HG03558 (cell line): Measurements from ENCODE around the gene MSMB.
"Not testable (repeated sequence)": the region's sequence is repeated elsewhere in the genome, so short reads cannot be mapped to it uniquely, and the experiment has no call there.

Experiments
- ATAC-seq: cut with Tn5 transposase; IDR thresholded peaks from one replicate; pipeline ENCODE4 v1.9.1; 2021; ENCODE audit warnings: moderate number of reproducible peaks; ENCODE audit not compliant: unreplicated experiment; ENCODE audit errors: extremely low read depth

The MSMB gene

DNA sequence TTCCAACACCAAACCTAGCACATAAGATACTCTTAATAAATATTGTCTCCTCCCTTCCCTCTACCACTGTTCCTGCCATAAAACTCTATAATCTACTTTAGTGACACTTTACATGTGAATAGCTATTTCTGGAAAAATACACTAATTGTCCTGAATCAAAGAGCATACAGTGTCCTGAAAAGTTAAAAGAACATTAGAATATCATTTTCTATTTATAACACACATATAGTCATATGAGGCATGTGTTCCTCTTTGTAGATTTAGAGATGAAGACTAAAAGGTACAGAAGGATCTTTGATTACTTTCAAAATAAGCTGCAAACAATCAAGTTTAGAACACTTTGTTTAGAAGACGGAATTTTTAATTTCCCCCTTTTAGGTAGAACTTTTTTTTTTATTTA, 29.3 kb downstream of the MSMB start:
- ATAC-seq: no peak

DNA sequence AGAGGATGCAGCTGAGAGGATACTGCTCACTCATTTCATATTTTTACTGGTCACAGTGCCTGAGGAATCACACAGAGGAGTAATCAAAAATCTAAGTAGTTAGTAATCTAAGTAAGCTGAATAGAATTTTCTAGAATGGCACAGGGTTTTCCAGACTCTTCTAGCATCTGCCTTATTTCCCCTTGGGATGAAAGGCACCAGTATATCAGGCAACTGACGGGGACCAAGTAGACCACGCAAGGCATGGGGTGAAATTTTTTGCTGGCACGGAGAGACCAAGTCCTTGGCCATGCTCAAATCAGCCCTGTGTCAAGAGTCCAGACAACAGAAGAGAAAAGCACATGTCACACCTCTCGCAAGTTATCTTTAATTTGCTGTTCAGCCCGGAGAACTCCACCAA, 29.9 kb downstream of the MSMB start:
- no peak for ATAC-seq

DNA sequence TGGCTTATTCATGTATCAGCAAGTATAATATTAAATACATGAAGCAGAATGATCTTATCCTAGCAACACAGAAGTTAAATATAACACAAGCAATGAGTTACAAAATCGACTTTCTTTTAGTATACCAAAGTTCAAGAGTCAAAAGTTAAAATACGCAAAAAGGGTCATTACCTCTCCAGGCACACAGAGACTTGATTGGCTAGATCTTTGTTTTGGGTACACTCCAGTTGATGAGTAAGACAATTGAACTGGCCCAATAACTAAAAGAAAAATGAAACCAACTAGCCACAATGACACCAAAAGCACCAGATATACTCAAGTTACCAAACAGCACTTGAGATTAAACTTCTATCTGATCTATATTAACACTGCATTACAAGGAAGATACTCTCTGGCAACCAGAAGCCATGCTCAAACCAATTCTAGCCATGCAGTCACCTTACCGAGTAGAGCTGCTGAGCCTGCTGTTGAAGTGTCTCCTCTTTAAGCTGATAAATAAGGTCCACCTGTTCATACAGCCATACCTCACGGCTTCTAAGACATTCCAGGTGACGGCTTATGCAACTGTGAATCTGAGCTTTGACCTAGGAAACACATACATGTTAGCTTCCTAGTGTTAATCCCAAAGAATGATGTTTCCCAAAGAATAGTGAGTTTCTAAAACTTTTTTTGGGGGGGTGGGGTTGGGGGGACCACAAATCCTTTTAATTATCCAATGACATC, 31.2 kb downstream of the MSMB start:
- ATAC-seq: no peak

DNA sequence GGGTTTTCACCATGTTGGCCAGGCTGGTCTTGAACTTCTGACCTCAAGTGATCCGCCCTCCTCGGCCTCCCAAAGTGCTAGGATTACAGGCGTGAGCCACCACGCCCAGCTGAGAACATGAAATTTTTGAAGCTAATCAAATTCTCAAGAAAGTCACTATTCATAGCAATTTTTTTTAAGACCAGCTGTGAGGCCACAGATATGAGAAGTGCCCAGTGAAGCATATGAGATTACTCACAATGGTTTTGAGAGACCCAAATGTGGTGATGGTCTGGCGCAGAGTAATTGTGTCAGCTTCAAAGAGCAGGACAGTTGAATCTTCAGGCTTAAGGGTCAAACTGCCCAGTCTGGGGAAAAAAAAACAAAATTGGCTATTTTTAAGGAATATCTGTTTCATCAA, 31.9 kb downstream of the MSMB start:
- ATAC-seq: no peak

DNA sequence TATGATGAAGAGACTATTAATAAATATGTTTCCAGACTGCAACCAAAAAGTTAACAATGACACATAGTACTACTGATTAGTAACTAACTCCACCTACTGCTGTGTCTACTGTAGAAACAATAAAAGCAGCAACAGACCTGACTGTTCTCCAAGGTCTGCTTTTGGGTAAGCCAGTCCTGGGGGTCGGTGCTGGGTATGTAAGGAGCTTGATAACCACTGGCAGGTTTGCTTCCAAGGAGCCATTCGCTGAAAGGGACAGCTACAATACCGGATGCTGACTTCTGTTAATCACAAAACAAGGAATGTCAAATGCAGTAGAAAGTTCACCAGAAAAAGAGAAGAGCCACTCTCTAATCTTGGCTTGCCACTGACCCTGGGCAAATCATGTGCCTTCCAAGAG, 33.3 kb downstream of the MSMB start:
- no peak for ATAC-seq

DNA sequence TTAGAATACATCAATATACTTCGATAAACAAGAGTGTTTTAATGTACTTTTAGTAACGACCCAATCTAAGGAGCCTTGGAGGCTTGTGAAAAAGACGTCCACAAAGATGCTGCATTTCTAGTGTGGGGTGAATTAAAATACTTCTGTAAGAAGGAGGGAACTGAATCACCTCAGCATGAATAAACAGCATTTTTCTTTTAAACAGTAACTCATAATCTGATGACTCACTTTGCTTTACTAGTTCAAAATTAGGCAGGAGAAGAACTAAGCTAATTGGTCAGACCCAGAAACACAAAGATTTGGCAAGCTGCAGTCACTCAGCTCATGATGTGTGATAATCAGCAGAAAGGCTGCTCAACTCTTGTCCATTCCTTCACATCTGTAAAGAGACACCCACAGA, 39.9 kb downstream of the MSMB start:
- ATAC-seq: no peak

DNA sequence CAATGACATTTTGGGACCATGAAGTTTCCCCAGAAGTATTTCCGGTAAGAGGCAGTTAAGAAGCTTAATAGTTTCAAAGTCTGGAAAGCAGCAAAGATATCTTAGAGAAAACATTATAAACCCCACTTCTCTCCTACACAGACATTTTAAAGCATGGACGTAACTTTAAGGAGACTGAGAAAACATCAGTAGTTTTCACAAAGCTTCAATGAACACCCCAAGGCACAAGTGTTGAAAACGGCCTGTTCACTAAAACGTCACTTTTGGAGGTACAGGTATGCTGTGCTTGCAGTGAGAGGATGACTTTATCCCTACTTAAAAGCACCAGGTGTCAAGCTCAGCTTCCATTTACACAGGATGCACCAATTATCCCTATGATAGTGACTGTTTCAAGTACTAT, 40.7 kb downstream of the MSMB start:
- ATAC-seq: no peak

DNA sequence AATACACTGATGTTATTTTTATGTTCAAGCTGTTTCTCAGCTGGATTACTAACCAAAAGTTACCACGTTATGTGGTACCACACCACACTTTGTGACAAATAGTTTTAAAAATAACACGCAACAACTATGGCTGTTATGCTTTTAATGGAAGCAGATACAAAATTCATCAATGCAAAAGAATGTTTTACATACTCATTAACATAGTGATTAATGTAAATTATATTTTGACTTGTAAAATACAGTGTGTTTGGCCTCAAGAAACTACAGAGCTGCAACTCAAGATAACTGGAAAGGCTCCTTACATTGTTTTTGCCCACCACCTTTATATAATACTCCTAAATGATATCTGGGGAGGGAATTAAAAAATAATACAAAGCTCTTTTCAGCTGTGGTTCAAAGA, 41.1 kb downstream of the MSMB start:
- no peak for ATAC-seq

DNA sequence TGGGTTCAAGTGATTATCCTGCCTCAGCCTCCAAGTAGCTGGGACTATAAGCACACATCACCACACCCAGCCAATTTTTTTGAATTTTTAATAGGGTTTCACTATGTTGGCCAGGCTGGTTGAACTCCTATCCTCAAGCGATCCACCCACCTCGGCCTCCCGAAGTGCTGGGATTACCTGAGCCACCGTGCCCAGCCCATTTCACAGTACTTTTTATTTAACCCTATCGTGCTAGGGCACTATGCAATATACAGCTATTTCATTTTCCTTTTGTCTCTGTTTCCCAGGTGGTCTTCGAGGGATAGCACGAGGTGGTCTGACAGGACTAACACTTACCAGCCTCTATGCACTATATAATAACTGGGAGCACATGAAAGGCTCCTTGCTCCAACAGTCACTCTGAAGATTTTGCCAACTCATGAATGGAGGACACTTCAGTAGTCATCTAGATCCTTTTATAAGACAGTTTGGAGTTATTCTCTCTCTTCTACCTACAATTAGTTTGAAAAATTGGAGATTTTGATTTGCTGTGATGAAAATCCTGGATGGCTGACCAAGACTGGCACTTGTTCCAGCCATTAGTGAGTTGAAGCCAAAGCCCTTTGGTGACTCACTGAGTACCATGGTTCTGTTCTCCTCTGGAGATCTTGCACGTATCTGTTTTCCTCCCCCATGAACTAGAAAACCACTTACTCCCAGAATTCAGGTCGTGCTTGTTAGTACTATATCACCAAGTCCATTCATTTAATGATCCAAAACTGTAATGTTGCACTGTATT, 43.0 kb downstream of the MSMB start:
- ATAC-seq: no peak

DNA sequence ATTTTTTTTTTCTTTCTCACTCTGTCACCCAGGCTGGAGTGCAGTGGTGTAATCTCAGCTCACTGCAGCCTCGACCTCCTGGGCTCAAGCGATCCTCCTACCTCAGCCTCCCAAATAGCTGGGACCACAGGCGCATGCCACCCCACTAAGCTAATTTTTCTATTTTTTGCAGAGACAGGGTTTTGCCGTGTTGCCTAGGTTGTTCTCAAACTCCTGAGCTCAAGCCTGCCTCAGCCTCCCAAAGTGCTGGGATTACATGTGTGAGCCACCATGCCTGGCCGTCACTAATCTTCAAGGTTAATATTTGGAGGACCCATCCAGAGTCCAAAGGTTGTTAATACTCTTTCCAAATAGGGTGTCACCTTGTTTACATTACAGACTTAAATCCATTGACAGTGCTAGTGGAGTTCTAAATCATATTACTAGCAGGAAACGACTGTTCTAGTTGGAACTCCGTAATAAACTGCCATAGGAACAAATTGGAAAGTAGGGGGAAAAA, 43.8 kb downstream of the MSMB start:
- ATAC-seq: not testable (repeated sequence)

DNA sequence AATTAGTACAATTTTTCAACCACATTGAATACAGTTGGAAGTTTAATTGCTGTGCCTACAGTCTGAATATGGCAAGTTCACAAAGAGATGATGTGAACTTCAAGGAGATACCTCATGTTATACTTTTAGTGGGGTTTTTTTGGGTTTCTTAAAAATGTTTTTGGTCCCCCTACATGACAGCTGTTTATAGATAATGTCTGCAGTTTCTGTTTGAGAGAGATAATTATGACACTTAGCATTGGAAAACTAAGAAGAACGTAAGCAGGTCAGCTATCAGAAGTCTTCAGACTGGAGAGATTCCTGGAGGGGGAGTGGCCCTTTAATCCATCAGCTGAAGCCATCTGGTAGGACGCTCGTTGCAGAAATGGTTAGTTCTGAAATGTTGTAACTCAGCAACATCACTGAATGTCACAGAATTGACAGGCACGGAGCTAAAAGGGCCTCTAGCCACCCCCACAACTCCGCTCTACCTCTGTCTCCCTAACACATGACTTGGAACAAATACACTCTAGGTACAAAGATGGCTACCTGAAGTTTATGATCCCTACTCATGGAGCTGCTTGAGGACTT, 44.8 kb downstream of the MSMB start:
- ATAC-seq: no peak

DNA sequence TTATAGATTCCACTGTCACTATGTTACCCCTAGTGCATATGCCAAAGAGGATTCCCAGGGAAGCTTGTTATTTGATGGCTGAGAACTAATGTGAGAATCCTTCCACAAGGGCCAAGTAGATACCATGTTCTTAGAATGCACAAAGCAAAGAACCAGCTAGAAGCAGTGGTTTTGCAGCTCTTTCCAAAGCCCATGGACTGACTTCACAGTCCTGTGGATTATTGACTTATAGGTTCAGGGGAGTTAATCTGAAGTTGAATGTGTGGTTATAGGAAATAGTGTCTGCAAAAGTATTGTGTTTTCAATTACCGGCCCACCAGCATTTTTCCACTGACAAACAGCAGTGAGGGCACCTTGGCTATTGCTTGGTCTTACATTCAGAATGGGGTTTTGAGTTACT, 45.5 kb downstream of the MSMB start:
- ATAC-seq: no peak

DNA sequence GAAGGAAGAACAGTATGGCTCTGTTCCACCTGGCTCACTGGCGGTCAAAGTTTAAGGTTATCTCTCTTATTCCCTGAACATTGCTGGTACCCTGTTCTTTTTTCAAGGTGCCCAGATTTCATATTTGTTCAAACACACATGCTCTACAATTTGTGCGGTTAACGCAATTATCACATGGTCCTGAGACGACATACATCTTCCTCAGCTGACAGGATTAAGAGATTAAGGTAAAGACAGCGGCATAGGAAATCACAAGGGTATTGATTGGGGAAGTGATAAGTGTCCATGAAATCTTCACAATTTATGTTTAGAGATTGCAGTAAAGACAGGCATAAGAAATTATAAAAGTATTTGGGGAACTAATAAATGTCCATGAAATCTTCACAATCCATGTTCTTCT, 46.1 kb downstream of the MSMB start:
- ATAC-seq: not testable (repeated sequence)

DNA sequence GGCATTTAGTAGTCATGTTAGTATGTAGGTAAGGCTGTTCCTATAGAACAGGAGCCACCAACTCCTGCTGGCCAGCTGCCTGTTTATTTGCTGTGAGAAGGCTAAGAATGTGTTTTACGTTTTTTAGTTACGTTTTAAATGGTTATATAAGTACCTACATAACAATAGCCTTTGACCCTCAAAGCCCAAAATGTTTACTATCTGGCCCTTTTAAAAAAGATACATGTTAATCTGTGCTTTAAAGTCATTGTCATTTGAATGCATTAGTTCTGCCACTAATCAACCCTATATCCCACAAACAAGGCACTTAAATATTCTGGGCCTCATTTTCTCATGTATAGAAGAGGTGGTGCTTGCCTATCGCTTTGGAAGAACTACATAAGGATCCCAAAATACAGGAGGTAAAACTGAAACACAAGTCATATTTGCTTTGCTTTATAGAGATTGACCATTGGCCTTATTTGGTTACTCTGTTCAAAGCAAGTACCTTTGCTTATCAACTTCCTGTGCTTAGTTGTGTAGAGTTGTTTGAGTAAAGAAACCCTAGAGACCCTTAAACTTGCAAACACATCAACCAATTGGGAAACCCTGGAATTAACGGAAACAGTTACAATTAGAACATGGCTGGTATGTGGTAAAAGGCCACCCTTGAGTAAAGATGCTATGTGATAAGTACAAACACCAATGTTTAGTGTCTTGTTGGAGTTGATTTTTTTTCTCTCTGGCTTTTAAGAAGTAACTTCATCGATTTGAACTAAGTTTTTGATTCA, 47.9 kb downstream of the MSMB start:
- no peak for ATAC-seq

DNA sequence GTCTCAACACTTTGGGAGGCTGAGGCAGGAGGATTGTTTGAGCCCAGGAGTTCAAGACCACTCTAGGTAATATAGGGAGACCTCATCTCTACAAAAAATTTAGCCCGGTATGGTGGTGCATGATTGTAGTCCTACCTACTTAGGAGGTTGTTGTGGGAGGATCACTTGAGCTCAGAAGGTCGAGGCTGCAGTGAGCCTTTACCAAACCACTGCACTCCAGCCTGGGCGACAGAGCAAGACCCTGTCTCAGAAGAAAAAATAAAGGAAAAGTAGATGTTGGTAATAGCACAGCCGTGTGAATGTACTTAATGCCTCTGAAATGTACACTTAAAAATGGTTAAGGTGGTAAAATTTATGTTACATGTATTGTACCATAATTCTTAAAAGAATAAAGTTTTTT, 48.5 kb downstream of the MSMB start:
- no peak for ATAC-seq

DNA sequence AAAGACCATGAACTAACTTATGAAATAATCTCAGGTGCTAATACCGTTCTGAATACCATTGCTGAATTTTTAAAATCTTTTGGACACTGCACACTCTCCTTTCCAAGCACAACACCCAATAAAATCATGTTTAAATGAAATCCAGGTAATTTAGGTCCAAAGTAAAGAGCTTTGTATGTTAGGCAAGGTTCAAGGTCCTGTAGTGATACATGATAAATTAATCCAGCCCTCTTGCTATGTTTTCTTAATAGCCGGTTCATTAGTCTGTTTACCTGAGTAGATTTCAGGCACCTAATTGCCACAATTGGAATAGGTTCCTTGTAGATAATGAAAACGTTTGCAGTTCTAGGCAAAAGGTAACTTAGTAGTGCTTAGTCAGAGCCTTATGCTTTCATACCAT, 60.5 kb downstream of the MSMB start:
- not testable (repeated sequence) for ATAC-seq

DNA sequence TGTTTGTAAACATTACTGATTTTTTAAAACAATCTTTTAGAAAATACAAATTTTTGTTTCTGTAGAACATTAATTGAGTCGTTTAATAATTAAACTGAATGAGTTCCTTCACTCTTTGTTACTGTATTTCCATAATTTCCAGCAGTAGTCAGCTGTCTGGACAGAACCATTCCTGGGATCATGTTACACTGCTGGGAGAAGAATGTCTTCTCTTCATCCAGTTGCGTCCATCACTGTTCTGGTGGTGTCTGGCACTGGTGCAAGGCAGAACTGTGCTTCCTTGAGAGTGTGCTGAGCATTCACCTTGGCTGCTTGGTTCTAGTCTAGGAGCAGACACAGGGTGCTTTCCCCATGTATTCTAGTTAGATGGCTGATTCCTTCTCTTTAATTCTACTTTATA, 61.6 kb downstream of the MSMB start:
- ATAC-seq: not testable (repeated sequence)

DNA sequence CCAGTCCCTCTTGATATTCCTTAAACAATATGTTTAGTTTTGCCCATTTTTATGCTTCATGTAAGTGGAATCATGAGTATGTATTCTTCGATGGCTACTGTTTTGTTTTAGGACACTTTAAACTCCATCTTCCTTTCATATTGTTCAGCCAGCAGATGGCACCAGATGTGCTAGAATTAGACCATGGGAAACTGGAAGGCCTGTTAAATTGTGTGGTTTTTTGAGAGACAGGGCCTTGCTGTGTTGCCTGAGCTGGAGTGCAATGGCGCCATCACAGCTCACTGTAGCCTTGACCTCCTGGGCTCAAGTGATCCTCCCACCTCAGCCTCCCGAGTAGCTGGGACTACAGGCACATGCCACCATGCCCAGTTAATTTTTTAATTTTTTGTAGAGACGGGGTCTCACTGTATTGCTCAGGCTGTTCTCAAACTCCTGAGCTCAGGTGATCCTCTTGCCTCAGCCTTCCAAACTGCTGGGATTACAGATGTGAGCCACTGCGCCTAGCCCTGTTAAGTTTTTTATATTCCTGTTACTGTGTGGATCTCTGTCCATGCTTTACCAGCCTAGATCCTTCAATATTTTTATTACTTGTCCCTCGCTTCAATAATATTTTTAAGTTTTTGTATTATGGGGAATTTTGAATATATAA, 62.4 kb downstream of the MSMB start:
- not testable (repeated sequence) for ATAC-seq
